ENCODE measurements around the gene RBM14.

RBM14 gene

GRCh38 chr11:66674964-66675602 lies 58.7 kb downstream of the RBM14 start:
- Mint-ChIP-seq H3K9me3 (ENCODE audit: low read depth) (no peaks in the 10 kb centered on the region), H3K36me3 (no peaks in the 10 kb centered on the region), H3K4me3 (peak overlapping the region; percentile 20), H3K27me3 (no peaks in the 10 kb centered on the region), H3K27ac (peak overlapping the region; percentile 75), H3K4me1 (ENCODE audit: low read depth) (peaks cover 43% of the 10 kb centered on the region)

- Mint-ChIP-seq H3K27me3 (no peaks in the 10 kb centered on the region), H3K27ac (peak overlapping the region; percentile 98), H3K9me3 (ENCODE audit: low read depth) (no peaks in the 10 kb centered on the region), H3K36me3 (no peaks in the 10 kb centered on the region), H3K4me1 (ENCODE audit: low read depth) (peaks cover 38% of the 10 kb centered on the region), H3K4me3 (peak overlapping the region; percentile 96)
Measured at GRCh38 chr11:66676282-66676919, 60.0 kb downstream of the RBM14 start.

All from activated naive CD8-positive, alpha-beta T cell (primary cell).